Measurements from ENCODE around the gene UBAP1.
"Not testable (repeated sequence)": the region's sequence is repeated elsewhere in the genome, so short reads cannot be mapped to it uniquely, and the experiment has no call there.

UBAP1 gene

DNA sequence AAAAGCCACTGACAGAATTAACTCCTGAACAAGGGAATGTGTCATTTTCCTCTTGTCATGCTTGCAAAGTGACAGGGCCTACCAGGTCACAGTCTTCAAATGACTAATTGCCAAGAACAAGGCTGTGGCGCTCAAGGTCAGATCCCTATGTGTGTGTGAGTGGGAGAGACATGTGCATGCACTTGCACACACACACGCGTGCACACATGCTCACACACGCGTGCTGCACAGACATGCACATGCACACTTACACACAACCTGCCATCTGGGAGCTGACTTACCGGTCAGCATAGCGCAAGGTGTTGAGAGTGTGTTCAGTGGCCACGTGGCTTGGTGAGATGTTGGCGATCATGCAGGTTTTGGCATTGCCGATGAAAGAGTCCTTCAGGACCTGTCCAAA is 80.5 kb downstream of the UBAP1 start:
- no peak overlapping the region for H3K4me3 ChIP-seq (ENCODE audit: low read depth, low read length)

DNA sequence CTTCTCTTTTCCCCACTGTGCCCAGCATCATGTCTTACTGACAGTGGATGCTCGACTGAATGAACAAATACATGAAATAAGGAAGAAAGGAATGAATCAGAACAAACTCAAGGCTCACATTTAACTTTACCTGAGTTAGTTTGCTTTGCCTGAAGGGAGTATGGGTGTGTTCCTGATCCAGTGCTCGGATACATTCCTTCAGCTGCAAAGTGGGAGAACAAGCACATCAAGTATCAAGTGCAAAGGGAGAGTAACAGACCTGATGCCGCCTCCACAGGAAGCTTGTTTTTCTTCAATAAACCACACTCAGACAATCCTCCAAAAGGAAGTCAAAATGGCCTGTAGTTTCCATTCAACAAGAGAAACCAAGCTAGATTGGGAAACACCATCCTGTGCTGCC is 84.1 kb downstream of the UBAP1 start:
- H3K4me3 ChIP-seq (ENCODE audit: low read depth, low read length): no peak overlapping the region

DNA sequence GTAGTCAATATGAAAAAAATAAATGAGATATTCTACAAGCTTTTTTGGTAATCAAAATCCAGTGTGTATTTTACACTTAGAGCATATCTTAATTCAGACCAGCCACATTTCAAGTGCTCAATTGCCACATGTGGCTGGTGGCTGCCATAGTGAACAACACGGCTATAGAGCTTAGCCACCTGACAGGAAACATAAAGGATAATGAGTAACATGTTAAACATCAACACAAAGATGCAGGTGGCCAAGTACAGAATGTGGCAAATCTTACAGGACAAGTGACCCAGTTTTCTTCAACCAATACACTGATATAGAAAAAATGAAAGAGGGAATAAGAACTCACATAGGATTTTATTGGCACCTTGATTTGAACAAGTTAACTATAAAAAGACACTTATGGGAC is 88.8 kb downstream of the UBAP1 start:
- no peak overlapping the region for H3K4me3 ChIP-seq (ENCODE audit: low read depth, low read length)

DNA sequence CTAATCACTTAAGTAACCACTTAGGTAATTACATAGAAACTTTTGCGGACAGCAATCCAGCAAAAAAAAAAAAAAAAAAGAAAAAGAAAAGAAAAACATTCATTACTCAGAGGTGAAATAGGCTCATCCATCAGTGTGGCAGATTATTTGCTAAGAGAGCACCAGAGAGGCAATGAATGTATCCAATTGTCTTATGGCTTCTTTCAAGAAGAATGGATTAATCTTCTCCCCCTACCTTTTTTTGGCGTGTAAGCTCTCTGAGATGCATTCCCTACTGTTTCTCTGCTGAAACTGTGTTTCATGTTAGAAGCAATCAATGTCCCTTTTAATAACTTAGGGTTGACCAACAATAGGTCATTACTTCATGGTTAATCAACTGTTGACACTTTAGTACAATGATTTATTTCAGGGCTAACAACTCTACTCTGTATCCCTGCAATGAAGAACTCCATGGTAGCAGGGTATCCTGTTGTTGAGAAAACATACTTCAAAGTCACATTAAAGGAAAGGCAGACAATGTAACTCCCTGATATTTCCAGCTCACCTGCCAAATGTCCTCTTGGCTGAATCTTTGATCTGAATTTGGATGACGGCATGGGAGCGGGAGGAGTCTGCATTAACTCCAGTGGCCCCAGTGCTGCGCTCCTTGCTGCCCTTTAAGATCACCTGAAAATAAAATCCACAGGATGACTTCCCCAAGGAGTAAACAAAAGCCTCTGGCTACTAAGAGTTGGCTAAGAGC is 92.6 kb downstream of the UBAP1 start:
- H3K4me3 ChIP-seq (ENCODE audit: low read depth, low read length): no peak overlapping the region

GRCh38 chr9:34272101-34272541 is 93.3 kb downstream of the UBAP1 start:
- no peak overlapping the region for H3K4me3 ChIP-seq (ENCODE audit: low read depth, low read length)

- H3K4me3 ChIP-seq (ENCODE audit: low read depth, low read length): not testable (repeated sequence)
These were observed 94.7 kb downstream of the UBAP1 start for GRCh38 chr9:34273588-34273987.

GRCh38 chr9:34275811-34276210 is 97.0 kb downstream of the UBAP1 start:
- H3K4me3 ChIP-seq (ENCODE audit: low read depth, low read length): no peak overlapping the region

- H3K4me3 ChIP-seq (ENCODE audit: low read depth, low read length): no peak overlapping the region
These were observed 97.9 kb downstream of the UBAP1 start for GRCh38 chr9:34276772-34277171.

DNA sequence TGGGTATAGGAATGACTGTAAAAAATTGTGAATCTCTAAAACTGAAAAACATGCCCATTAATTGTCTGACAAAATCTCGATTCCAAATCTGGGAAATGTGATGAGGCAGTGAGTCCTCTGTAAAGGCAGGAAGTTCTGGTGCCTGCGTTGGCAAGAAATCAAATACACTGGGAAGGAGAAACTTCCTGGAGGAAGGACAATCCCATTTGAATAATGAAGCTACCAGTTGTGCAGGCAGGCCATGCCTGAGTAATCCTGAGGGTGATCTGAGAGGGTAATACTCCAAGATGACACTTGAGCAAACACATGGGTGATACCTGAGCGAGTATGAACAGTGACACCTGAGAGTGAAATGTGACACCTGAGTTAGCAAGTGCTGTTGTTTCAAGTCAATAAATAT is 100.6 kb downstream of the UBAP1 start:
- H3K4me3 ChIP-seq (ENCODE audit: low read depth, low read length): no peak overlapping the region

GRCh38 chr9:34282096-34282495 is 103.3 kb downstream of the UBAP1 start:
- no peak overlapping the region for H3K4me3 ChIP-seq (ENCODE audit: low read depth, low read length)

- H3K4me3 ChIP-seq (ENCODE audit: low read depth, low read length): no peak overlapping the region
These were observed 110.3 kb downstream of the UBAP1 start for GRCh38 chr9:34289159-34289558.

GRCh38 chr9:34291023-34291422 is 112.2 kb downstream of the UBAP1 start:
- no peak overlapping the region for H3K4me3 ChIP-seq (ENCODE audit: low read depth, low read length)

DNA sequence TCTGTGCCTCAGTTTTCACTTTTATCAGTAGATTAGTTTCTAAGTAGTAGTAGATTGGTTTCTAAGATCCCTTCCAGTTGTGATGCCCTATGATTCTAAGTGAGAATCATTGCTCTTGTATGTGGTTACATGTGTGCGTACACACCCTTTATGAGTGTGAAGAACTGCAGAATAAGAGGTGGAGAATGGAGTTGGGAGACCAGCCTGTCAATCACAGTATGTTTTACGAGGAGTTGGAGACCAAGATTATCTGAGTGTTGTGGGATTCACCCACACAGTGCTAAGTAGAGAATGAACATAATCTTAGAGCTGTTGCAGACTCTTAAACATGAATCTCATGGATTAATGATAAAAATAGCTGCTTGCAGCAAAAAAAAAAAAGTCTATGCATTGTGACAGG is 112.6 kb downstream of the UBAP1 start:
- H3K4me3 ChIP-seq (ENCODE audit: low read depth, low read length): no peak overlapping the region

DNA sequence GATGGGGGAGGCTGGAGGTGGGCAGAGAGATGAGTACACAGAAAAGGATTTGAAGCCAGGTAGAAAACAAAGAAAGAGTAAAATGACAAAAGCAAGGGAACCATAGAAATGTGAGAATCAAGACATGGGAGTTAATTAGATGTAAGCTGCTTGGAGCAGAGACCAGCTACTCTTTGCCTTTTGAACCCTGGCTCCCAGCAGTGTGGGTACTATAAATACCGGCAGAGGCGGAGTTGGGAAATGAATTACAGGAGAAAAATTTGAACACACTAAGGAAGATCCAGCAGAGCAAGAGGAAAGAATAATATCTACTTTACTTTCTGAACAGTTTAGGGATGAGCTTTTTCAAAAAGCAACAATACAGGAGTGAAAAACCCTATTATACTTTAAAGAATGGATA is 113.7 kb downstream of the UBAP1 start:
- no peak overlapping the region for H3K4me3 ChIP-seq (ENCODE audit: low read depth, low read length)

- H3K4me3 ChIP-seq (ENCODE audit: low read depth, low read length): not testable (repeated sequence)
These were observed 122.2 kb downstream of the UBAP1 start for GRCh38 chr9:34301064-34301463.

All from iPS-11a (cell line).